DND-41 (cell line): ENCODE data around the gene DUSP2.

Experiments used
- CTCF ChIP-seq: IDR thresholded peaks from 2 replicates; pipeline ENCODE4 v1.5.1; 2012; ENCODE audit warnings: borderline replicate concordance, low read length, moderate library complexity, mild to moderate bottlenecking; ENCODE audit not compliant: poor library complexity, severe bottlenecking; ENCODE audit errors: extremely low read depth
- EZH2 ChIP-seq: IDR thresholded peaks from 3 replicates; pipeline ENCODE4 v1.6.1; 2012; ENCODE audit warnings: borderline replicate concordance, low read depth, mild to moderate bottlenecking, moderate library complexity, low read length, inconsistent platforms; ENCODE audit not compliant: severe bottlenecking

GRCh38 chr2:96129528-96130120, 15.6 kb downstream of the DUSP2 start:
- TF ChIP-seq CTCF (no peak), EZH2 (no peak)
